CD14-positive monocyte (primary cell): Measurements from ENCODE around the gene TNFRSF4. TPM values are rescaled to one million over a fixed set of nuclear protein-coding genes. Genes with fewer than 3 reads are reported as not detected.

ENCODE experiments used
- DNase-seq, 3 donors: peaks; one replicate each; pipeline ENCODE4 v3.0.0-alpha.2; 2011 to 2022
- H2AFZ ChIP-seq: 2 replicates; pipeline ENCODE4 v1.6.0; 2012; ENCODE audit warnings: mild to moderate bottlenecking, low read depth, low read length, inconsistent platforms; ENCODE audit not compliant: insufficient read depth, poor library complexity, severe bottlenecking
- H3K27ac ChIP-seq, 2 donors: 1 replicate in 1 of 2; 2 replicates in 1 of 2; pipeline ENCODE4 v1.5.1; 2012 to 2013; ENCODE audit warnings: low read length in 2 of 2, control low read depth in 1 of 2, inconsistent platforms in 1 of 2, low read depth in 1 of 2, mild to moderate bottlenecking in 1 of 2
- H3K27me3 ChIP-seq, 2 donors: one replicate each; pipeline versions ENCODE4 v1.6.0 to v1.6.1; 2011 to 2013; ENCODE audit warnings: low read length in 2 of 2; ENCODE audit not compliant: control insufficient read depth in 2 of 2, insufficient read depth in 2 of 2
- H3K36me3 ChIP-seq, 2 donors: replicated peaks in 1 of 2; 1 replicate in 1 of 2; 2 replicates in 1 of 2; pipeline versions ENCODE4 v1.5.1 to v1.6.1; 2012 to 2013; ENCODE audit warnings: low read length in 2 of 2, control low read depth in 1 of 2, inconsistent platforms in 1 of 2, mild to moderate bottlenecking in 1 of 2; ENCODE audit not compliant: insufficient read depth in 2 of 2, control insufficient read depth in 1 of 2
- H3K4me1 ChIP-seq, 2 donors: 1 replicate in 1 of 2; 2 replicates in 1 of 2; pipeline versions ENCODE4 v1.5.1 to v1.6.1; 2012 to 2013; ENCODE audit warnings: low read length in 2 of 2, control low read depth in 1 of 2, inconsistent platforms in 1 of 2, mild to moderate bottlenecking in 1 of 2, moderate library complexity in 1 of 2; ENCODE audit not compliant: insufficient read depth in 2 of 2, control insufficient read depth in 1 of 2
- H3K4me2 ChIP-seq: replicated peaks from 2 replicates; pipeline ENCODE3; 2012; ENCODE audit warnings: low read length, moderate library complexity, mild to moderate bottlenecking; ENCODE audit not compliant: poor library complexity, severe bottlenecking; ENCODE audit errors: extremely low read depth
- H3K4me3 ChIP-seq, 3 experiments: fragments of 200-600 bp in 1 of 3; sonication (generic) in 1 of 3; replicated peaks in 1 of 3; 1 replicate in 2 of 3; 2 replicates in 1 of 3; pipeline ENCODE4 v1.5.1; 2011 to 2013; ENCODE audit warnings: low read length in 3 of 3, mild to moderate bottlenecking in 3 of 3, control low read depth in 2 of 3, low read depth in 2 of 3, inconsistent platforms in 1 of 3, moderate library complexity in 1 of 3
- H3K79me2 ChIP-seq: 2 replicates; pipeline ENCODE4 v1.6.0; 2012; ENCODE audit warnings: mild to moderate bottlenecking, control low read depth, inconsistent platforms, low read length, moderate library complexity; ENCODE audit not compliant: insufficient read depth
- H3K9ac ChIP-seq: 2 replicates; pipeline ENCODE4 v1.6.0; 2017; ENCODE audit warnings: low read length, mild to moderate bottlenecking; ENCODE audit not compliant: insufficient read depth, poor library complexity, severe bottlenecking
- H3K9me3 ChIP-seq, 2 donors: replicated peaks in 1 of 2; 1 replicate in 1 of 2; 2 replicates in 1 of 2; pipeline versions ENCODE4 v1.5.1 to v1.6.1; 2012 to 2013; ENCODE audit warnings: low read length in 2 of 2, control low read depth in 1 of 2; ENCODE audit not compliant: control insufficient read depth in 1 of 2, insufficient read depth in 1 of 2
- H4K20me1 ChIP-seq: 2 replicates; pipeline ENCODE4 v1.6.0; 2012; ENCODE audit warnings: mild to moderate bottlenecking, low read length, control low read depth, moderate library complexity; ENCODE audit not compliant: insufficient read depth
- H3K27ac Mint-ChIP-seq, 7 donors: one replicate each; pipeline ENCODE4 v1.8.0; 2020; ENCODE audit warnings: mild to moderate bottlenecking in 7 of 7, mixed read lengths in 7 of 7, moderate library complexity in 6 of 7, inconsistent platforms in 2 of 7
- H3K27me3 Mint-ChIP-seq, 3 donors: one replicate each; pipeline ENCODE4 v1.8.0; 2021 to 2022; ENCODE audit warnings: low read depth in 3 of 3, mild to moderate bottlenecking in 3 of 3, mixed read lengths in 3 of 3, moderate library complexity in 3 of 3, inconsistent platforms in 1 of 3
- H3K36me3 Mint-ChIP-seq, 2 donors: one replicate each; pipeline ENCODE4 v1.8.0; 2020; ENCODE audit warnings: mixed read lengths in 2 of 2, inconsistent platforms in 1 of 2, mild to moderate bottlenecking in 1 of 2
- H3K4me1 Mint-ChIP-seq: one replicate; pipeline ENCODE4 v1.8.0; 2020; ENCODE audit warnings: mild to moderate bottlenecking, mixed read lengths
- H3K4me3 Mint-ChIP-seq, 2 donors: one replicate each; pipeline ENCODE4 v1.8.0; 2020; ENCODE audit warnings: mild to moderate bottlenecking in 2 of 2, mixed read lengths in 2 of 2, moderate library complexity in 1 of 2
- H3K9me3 Mint-ChIP-seq, 7 donors: one replicate each; pipeline ENCODE4 v1.8.0; 2020 to 2022; ENCODE audit warnings: mixed read lengths in 7 of 7, mild to moderate bottlenecking in 6 of 7, moderate library complexity in 6 of 7, inconsistent platforms in 2 of 7
- CTCF ChIP-seq: fragments of 200-600 bp; IDR thresholded peaks from one replicate; pipeline ENCODE4 v1.8.0; 2022; ENCODE audit warnings: antibody characterized with exemption, mild to moderate bottlenecking
- WGBS: methylation state at CpG from one replicate; pipeline ENCODE4 v1.1.5; 2013; ENCODE audit warnings: missing lambda C conversion rate; ENCODE audit not compliant: insufficient coverage; 5-methylcytosine and 5-hydroxymethylcytosine counted together
- intact Hi-C, 2 donors: fragments of 100-400 bp; cut with micrococcal nuclease; formaldehyde crosslinking; loops; one replicate each; pipeline versions ENCODE4 v1.15.0 to v1.15.1; 2023
- polyA plus RNA-seq, 3 donors: library from polyadenylated mRNA; depleted of rRNA in 1 of 3; unstranded in 2 of 3; stranded (reverse) in 1 of 3; fragments of 300-500 nt in 2 of 3; fragments of >200 nt in 1 of 3; fragmentation: Illumina TruSeq in 2 of 3; gene quantifications; 1 replicate in 2 of 3; 2 replicates in 1 of 3; pipeline ENCODE4 v1.2.3, GENCODE V29; 2012 to 2021

Gene TNFRSF4
- polyA plus RNA-seq, 3 donors, result 0.05 TPM; not detected in 2

DNA sequence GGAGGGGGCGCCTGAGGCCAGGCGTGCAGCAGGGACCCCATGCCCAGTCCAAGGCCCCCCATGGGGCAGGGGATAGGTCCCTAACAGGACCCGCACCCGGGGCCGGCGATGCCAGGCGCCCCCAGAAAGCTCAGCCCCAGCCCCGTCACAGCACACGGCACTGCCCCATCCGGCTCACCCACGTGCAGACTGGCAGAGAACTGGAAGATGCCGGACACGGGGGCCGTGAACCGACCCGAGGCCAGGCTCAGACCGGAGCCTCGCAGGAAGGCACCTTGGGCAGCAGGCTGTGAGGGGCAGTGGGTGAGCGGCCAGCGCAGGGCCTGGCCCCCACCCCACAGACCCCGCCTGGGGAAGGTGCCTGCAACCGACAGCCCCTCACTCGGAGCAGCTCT is 29.3 kb upstream of the TNFRSF4 start:
- H3K9me3 Mint-ChIP-seq, result peaks cover 0 to 2% (median 0%) of the 10 kb centered on the region in 7 donors
- Histone ChIP-seq H3K4me1 (no peaks in the 10 kb centered on the region), H3K9me3 (no peaks in the 10 kb centered on the region), H4K20me1 (peaks cover 7% of the 10 kb centered on the region), H3K4me2 (no peak overlapping the region), H2AFZ (no peak overlapping the region), H3K36me3 (no peaks in the 10 kb centered on the region), H3K27ac (no peak overlapping the region), H3K9ac (no peak overlapping the region), H3K79me2 (no peaks in the 10 kb centered on the region), H3K27me3 (peaks cover 0 to 23% of the 10 kb centered on the region in 2 donors), H3K4me3 (no peak overlapping the region)
- TF ChIP-seq CTCF, result no peak
- no peak for DNase-seq
- intact Hi-C loops, result no loop called here
- 91% methylated on average over 22 of the region's 23 CpGs for WGBS
- H3K27ac Mint-ChIP-seq, result no peak overlapping the region
- no peaks in the 10 kb centered on the region for H3K36me3 Mint-ChIP-seq
- no peaks in the 10 kb centered on the region for H3K4me1 Mint-ChIP-seq
- H3K4me3 Mint-ChIP-seq, result no peak overlapping the region
- peaks cover 17 to 50% (median 17%) of the 10 kb centered on the region in 3 donors for H3K27me3 Mint-ChIP-seq

DNA sequence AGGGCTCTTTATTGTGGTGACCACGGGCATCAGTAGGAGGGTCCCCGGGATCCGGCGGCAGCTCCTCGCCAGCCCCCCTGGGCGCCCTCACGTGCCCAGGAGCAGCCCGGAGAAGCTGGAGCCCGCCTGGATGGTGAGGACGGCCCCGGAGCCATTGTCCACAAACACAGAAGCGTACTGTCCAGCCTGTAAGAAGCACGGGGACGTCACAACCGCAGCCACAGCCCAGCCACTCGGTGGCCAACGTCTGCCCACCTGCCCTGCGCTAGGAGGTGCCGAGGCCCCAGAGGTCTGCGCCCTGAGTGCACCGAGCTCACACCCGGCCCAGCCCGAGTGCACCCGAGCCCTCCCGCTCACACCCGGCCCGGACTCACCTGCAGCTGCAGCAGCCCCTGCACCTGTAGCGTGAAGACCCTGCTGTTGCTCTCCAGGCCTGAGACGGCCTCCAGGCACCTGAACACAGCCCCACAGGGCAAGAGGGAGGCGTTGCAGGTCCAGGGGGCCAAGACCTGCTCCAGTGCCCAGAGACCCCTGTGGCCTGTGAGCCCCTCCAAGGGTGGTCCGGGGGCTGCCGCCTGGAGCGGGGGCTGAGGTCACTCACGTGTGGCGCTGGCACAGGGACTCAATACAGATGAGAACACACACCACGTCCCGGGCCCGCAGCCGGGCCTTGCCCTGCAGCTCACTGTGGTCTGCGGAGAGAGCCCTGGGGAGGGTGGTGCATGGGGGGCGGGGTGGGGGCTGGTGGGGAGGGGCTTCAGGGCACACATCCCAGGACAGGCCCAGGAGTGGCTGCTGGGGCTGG is 28.7 kb upstream of the TNFRSF4 start:
- Histone ChIP-seq H4K20me1 (peaks cover 3% of the 10 kb centered on the region), H3K9ac (no peak overlapping the region), H3K79me2 (no peaks in the 10 kb centered on the region), H3K4me3 (no peak overlapping the region), H3K27ac (no peak overlapping the region), H2AFZ (no peak overlapping the region), H3K4me2 (no peak overlapping the region), H3K27me3 (peaks cover 0 to 22% of the 10 kb centered on the region in 2 donors), H3K36me3 (no peaks in the 10 kb centered on the region), H3K9me3 (no peaks in the 10 kb centered on the region), H3K4me1 (no peaks in the 10 kb centered on the region)
- Mint-ChIP-seq H3K36me3 (no peaks in the 10 kb centered on the region), H3K27me3 (peaks cover 11 to 49% (median 16%) of the 10 kb centered on the region in 3 donors), H3K4me1 (no peaks in the 10 kb centered on the region), H3K9me3 (peaks cover 0 to 2% (median 0%) of the 10 kb centered on the region in 7 donors), H3K4me3 (no peak overlapping the region), H3K27ac (no peak overlapping the region)
- no peak for TF ChIP-seq CTCF
- intact Hi-C loops, result no loop called here
- WGBS, result 95% methylated on average over 35 of the region's 41 CpGs
- no peak for DNase-seq
